ENCODE measurements around the gene SCRN1. TPM values are rescaled to one million over a fixed set of nuclear protein-coding genes. Genes with fewer than 3 reads are reported as not detected.

The SCRN1 gene
- total RNA-seq, 1 experiment from 2014 or later: 96.2 TPM

- TF ChIP-seq ZNF532 (CRISPR knock-in tag; IDR thresholded peaks at IDR 0.05; ENCODE audit: borderline replicate concordance) (no peak), SOX15 (CRISPR knock-in tag; IDR thresholded peaks at IDR 0.05) (no peak), HMGXB4 (CRISPR knock-in tag; IDR thresholded peaks at IDR 0.05) (no peak), ZNF232 (CRISPR knock-in tag; IDR thresholded peaks at IDR 0.05) (no peak), USF1 (CRISPR knock-in tag; IDR thresholded peaks at IDR 0.05) (no peak), GTF2I (CRISPR knock-in tag; conservative IDR thresholded peaks at IDR 0.05) (no peak), IRF1 (CRISPR knock-in tag; IDR thresholded peaks at IDR 0.05) (no peak), HMGA2 (CRISPR knock-in tag; IDR thresholded peaks at IDR 0.05) (no peak)
- TF ChIP-seq, protein P1, sequence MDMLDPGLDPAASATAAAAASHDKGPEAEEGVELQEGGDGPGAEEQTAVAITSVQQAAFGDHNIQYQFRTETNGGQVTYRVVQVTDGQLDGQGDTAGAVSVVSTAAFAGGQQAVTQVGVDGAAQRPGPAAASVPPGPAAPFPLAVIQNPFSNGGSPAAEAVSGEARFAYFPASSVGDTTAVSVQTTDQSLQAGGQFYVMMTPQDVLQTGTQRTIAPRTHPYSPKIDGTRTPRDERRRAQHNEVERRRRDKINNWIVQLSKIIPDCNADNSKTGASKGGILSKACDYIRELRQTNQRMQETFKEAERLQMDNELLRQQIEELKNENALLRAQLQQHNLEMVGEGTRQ (CRISPR knock-in tag; IDR thresholded peaks at IDR 0.05): no peak
- TF ChIP-seq, protein P2, sequence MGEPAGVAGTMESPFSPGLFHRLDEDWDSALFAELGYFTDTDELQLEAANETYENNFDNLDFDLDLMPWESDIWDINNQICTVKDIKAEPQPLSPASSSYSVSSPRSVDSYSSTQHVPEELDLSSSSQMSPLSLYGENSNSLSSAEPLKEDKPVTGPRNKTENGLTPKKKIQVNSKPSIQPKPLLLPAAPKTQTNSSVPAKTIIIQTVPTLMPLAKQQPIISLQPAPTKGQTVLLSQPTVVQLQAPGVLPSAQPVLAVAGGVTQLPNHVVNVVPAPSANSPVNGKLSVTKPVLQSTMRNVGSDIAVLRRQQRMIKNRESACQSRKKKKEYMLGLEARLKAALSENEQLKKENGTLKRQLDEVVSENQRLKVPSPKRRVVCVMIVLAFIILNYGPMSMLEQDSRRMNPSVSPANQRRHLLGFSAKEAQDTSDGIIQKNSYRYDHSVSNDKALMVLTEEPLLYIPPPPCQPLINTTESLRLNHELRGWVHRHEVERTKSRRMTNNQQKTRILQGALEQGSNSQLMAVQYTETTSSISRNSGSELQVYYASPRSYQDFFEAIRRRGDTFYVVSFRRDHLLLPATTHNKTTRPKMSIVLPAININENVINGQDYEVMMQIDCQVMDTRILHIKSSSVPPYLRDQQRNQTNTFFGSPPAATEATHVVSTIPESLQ (CRISPR knock-in tag; IDR thresholded peaks at IDR 0.05): no peak
- TF ChIP-seq, protein P3, sequence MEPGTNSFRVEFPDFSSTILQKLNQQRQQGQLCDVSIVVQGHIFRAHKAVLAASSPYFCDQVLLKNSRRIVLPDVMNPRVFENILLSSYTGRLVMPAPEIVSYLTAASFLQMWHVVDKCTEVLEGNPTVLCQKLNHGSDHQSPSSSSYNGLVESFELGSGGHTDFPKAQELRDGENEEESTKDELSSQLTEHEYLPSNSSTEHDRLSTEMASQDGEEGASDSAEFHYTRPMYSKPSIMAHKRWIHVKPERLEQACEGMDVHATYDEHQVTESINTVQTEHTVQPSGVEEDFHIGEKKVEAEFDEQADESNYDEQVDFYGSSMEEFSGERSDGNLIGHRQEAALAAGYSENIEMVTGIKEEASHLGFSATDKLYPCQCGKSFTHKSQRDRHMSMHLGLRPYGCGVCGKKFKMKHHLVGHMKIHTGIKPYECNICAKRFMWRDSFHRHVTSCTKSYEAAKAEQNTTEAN (CRISPR knock-in tag; IDR thresholded peaks at IDR 0.05): no peak
These were observed 70.8 kb downstream of the SCRN1 start (continued) for GRCh38 chr7:29918850-29919249.

DNA sequence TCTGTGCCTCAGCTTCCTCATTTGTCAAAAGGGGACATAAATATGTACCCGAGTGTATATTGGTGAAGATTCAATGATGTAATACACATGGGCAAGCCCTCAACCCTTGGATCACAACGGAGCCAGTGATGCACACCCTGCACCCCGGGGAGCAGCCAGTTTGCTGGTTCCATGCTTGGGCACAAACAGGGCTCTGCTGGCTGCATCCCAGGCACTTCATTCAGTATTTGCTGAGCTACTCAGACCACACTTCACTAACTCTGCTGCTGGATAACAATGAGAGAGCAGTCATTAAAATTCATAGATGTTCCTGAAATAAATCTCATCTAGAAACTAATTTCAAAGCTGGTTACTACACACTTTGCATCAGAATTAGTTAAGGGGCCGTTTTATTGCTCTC, 72.0 kb downstream of the SCRN1 start:
- POLR2A ChIA-PET: no interaction called here
- ATAC-seq: no peak
- no peak for DNase-seq (ENCODE audit: low spot score)
- H3K4me1 Mint-ChIP-seq: no peaks in the 10 kb centered on the region
- CTCF ChIA-PET: no interaction called here
- H3K27me3 Mint-ChIP-seq (ENCODE audit: low read depth): no peaks in the 10 kb centered on the region
- H3K27ac Mint-ChIP-seq: no peak overlapping the region
- H3K4me3 Mint-ChIP-seq: no peak overlapping the region
- H3K9me3 Mint-ChIP-seq: no peaks in the 10 kb centered on the region
- H3K36me3 Mint-ChIP-seq: peaks cover 10% of the 10 kb centered on the region; the same call in 1 of the 2 replicates
- TF ChIP-seq GRHL2 (CRISPR knock-in tag; IDR thresholded peaks at IDR 0.05; ENCODE audit: insufficient replicate concordance, severe bottlenecking): no peak
- TF ChIP-seq ZBTB21 (CRISPR knock-in tag; IDR thresholded peaks at IDR 0.05; ENCODE audit: borderline replicate concordance): no peak
- TF ChIP-seq, protein P4, sequence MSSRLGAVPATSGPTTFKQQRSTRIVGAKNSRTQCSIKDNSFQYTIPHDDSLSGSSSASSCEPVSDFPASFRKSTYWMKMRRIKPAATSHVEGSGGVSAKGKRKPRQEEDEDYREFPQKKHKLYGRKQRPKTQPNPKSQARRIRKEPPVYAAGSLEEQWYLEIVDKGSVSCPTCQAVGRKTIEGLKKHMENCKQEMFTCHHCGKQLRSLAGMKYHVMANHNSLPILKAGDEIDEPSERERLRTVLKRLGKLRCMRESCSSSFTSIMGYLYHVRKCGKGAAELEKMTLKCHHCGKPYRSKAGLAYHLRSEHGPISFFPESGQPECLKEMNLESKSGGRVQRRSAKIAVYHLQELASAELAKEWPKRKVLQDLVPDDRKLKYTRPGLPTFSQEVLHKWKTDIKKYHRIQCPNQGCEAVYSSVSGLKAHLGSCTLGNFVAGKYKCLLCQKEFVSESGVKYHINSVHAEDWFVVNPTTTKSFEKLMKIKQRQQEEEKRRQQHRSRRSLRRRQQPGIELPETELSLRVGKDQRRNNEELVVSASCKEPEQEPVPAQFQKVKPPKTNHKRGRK (CRISPR knock-in tag; IDR thresholded peaks at IDR 0.05; ENCODE audit: borderline replicate concordance): no peak
- TF ChIP-seq HMGXB4 (CRISPR knock-in tag; IDR thresholded peaks at IDR 0.05): no peak
- no peak for TF ChIP-seq ZNF219 (CRISPR knock-in tag; IDR thresholded peaks at IDR 0.05; ENCODE audit: borderline replicate concordance)
- no peak for TF ChIP-seq NFYB (CRISPR knock-in tag; conservative IDR thresholded peaks at IDR 0.05; ENCODE audit: low read depth)
- no peak for TF ChIP-seq ZSCAN18 (CRISPR knock-in tag; IDR thresholded peaks at IDR 0.05)
- TF ChIP-seq FOXK1 (CRISPR knock-in tag; IDR thresholded peaks at IDR 0.05): no peak
